ENCODE data around the gene ZNF222. TPM values are rescaled to one million over a fixed set of nuclear protein-coding genes. Genes with fewer than 3 reads are reported as not detected.

The ZNF222 gene
- 2.5 to 3.2 TPM (median 2.7 TPM) in 3 replicates for polyA plus RNA-seq
- polyA plus RNA-seq (2011; ENCODE audit: low read depth): 2.8 TPM
- polyA plus RNA-seq (2011; cell fraction: cytosol; rRNA removed): 1.9 and 2.8 TPM in 2 replicates
- 4.2 and 5.5 TPM in 2 replicates for polyA plus RNA-seq (2011; cell fraction: nucleus; rRNA removed)
- 2.3 and 3.2 TPM in 2 replicates for polyA plus RNA-seq (2012; ENCODE audit: low replicate concordance)
- polyA minus RNA-seq: 0.92 to 4.0 TPM in 2 of 3 replicates, not detected in the other
- polyA minus RNA-seq (2011; cell fraction: cytosol; rRNA and poly(A)+ RNA removed): not detected
- polyA minus RNA-seq (2011; cell fraction: nucleus; rRNA and poly(A)+ RNA removed): 0.32 and 1.3 TPM in 2 replicates

DNA sequence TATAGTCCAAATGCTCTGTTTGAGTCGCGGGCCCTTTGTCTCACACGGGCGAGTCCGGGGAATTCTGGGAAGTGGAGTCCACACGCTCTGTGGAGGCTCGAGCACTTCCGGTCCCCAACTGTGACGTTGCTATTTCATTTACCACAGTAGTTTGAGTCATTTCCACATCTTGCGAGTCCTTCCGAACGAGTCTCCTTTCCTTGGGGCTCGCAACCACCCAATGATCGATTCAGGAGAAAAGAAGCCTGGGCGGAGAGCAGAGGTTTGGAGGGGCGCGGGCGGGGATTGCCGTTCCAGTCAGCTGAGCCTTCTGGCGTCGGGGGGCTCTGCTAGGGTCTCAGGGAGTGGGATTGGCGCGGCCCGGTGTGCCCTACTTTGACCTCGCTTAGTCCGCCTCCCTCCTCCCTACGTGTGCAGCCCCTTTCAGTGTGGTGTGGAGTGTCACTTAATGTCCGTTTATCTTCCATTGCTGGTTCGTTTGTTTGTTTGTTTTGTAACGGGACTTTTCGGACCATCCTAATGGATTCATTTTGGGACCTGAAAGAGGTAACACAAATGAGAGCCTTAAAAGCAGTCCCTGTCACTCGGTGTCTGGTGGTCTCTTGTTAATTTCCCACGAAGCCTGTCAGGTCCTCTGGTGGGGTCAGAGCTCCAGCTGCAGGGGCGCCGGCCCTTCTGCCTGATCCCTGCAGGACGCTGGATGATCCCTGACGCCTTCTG, at the start of gene ZNF222:
ZNF222 (plus strand) TSS at position 163 of the 720 bp plus-strand sequence; CDS start at position 221, 58 bp downstream.
- no peaks in the 10 kb centered on the region for H3K79me2 ChIP-seq (ENCODE audit: control insufficient read depth, insufficient read depth, low read length)
- peak within 1 kb of the TSS; percentile 49 for H3K27ac ChIP-seq (ENCODE audit: control insufficient read depth, insufficient read depth, low read length)
- no peaks in the 10 kb centered on the region for H3K9me3 ChIP-seq (ENCODE audit: control insufficient read depth, low read depth, low read length)
- TF ChIP-seq EZH2 (IDR thresholded peaks at IDR 0.05; ENCODE audit: low read length): no peak
- TF ChIP-seq, protein P1, sequence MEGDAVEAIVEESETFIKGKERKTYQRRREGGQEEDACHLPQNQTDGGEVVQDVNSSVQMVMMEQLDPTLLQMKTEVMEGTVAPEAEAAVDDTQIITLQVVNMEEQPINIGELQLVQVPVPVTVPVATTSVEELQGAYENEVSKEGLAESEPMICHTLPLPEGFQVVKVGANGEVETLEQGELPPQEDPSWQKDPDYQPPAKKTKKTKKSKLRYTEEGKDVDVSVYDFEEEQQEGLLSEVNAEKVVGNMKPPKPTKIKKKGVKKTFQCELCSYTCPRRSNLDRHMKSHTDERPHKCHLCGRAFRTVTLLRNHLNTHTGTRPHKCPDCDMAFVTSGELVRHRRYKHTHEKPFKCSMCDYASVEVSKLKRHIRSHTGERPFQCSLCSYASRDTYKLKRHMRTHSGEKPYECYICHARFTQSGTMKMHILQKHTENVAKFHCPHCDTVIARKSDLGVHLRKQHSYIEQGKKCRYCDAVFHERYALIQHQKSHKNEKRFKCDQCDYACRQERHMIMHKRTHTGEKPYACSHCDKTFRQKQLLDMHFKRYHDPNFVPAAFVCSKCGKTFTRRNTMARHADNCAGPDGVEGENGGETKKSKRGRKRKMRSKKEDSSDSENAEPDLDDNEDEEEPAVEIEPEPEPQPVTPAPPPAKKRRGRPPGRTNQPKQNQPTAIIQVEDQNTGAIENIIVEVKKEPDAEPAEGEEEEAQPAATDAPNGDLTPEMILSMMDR (optimal IDR thresholded peaks at IDR 0.05 in 1 of 3, IDR thresholded peaks at IDR 0.05 in 1 of 3, conservative IDR thresholded peaks at IDR 0.05 in 1 of 3; ENCODE audit: extremely low read depth in 1 of 3, insufficient read depth in 2 of 3, low read length in 3 of 3): no peak
- FAIRE-seq (no peak), DNase-seq (ENCODE audit: low read depth, low spot score) (peak; percentile 15)
- H3K4me2 ChIP-seq (ENCODE audit: control insufficient read depth, extremely low read depth, insufficient read depth, low read depth, low read length): peak within 1 kb of the TSS; percentile 86
- no peaks in the 10 kb centered on the region for H4K20me1 ChIP-seq (ENCODE audit: control insufficient read depth, extremely low read depth, insufficient read depth, low read length)
- H3K4me1 ChIP-seq (ENCODE audit: control insufficient read depth, extremely low read depth, insufficient read depth, low read length): peaks cover 9% of the 10 kb centered on the region
- H3K9ac ChIP-seq (ENCODE audit: control insufficient read depth, extremely low read depth, insufficient read depth, low read length): peak within 1 kb of the TSS; percentile 77
- dilution Hi-C loops (cut with MboI; ENCODE audit: extremely low pct_ligation_motif_present, low sequenced_read_pairs): no loop called here
- H3K4me3 ChIP-seq (ENCODE audit: control insufficient read depth in 2 of 3, extremely low read depth in 1 of 3, insufficient read depth in 2 of 3, low read depth in 1 of 3, low read length in 3 of 3): peak within 1 kb of the TSS; percentile 86 to 97 (median 93)
- H3K27me3 ChIP-seq (ENCODE audit: control insufficient read depth, extremely low read depth, insufficient read depth, low read length): no peaks in the 10 kb centered on the region
- peak within 1 kb of the TSS; percentile 96 for H2AFZ ChIP-seq (ENCODE audit: control insufficient read depth, low read length)
- H3K36me3 ChIP-seq (ENCODE audit: control insufficient read depth in 2 of 2, extremely low read depth in 1 of 2, insufficient read depth in 2 of 2, low read length in 2 of 2): peaks cover 7 to 9% of the 10 kb centered on the region in 2 experiments
- H3K9me1 ChIP-seq (ENCODE audit: control insufficient read depth, extremely low read depth, insufficient read depth, low read length): peaks cover 2% of the 10 kb centered on the region

DNA sequence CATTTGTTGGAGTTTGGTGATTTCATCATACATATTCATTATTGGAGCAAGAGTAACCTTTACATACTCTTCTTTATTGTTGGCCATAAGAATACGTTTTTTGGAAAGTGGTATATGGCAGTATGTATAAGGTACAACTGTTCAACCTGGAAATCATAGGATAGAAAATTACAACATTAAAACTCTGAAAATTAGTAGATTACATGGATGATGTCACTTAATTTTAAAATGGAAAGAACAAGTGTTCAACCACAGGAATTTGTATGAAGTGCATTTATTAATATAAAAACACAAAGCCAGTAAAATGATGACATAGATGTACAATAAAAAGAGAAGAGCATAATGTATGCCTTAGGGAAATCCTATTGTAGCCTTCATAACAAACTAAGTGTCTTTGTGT, 48.4 kb upstream of the ZNF222 start:
- Histone ChIP-seq H3K4me3 (ENCODE audit: control insufficient read depth in 2 of 3, extremely low read depth in 1 of 3, insufficient read depth in 2 of 3, low read depth in 1 of 3, low read length in 3 of 3) (no peak overlapping the region), H3K9me3 (ENCODE audit: control insufficient read depth, low read depth, low read length) (peaks cover 6% of the 10 kb centered on the region), H3K79me2 (ENCODE audit: control insufficient read depth, insufficient read depth, low read length) (no peaks in the 10 kb centered on the region), H3K9ac (ENCODE audit: control insufficient read depth, extremely low read depth, insufficient read depth, low read length) (no peak overlapping the region), H3K4me2 (ENCODE audit: control insufficient read depth, extremely low read depth, insufficient read depth, low read depth, low read length) (no peak overlapping the region), H2AFZ (ENCODE audit: control insufficient read depth, low read length) (no peak overlapping the region), H3K27me3 (ENCODE audit: control insufficient read depth, extremely low read depth, insufficient read depth, low read length) (no peaks in the 10 kb centered on the region), H3K27ac (ENCODE audit: control insufficient read depth, insufficient read depth, low read length) (no peak overlapping the region), H3K9me1 (ENCODE audit: control insufficient read depth, extremely low read depth, insufficient read depth, low read length) (no peaks in the 10 kb centered on the region), H4K20me1 (ENCODE audit: control insufficient read depth, extremely low read depth, insufficient read depth, low read length) (no peaks in the 10 kb centered on the region), H3K36me3 (ENCODE audit: control insufficient read depth in 2 of 2, extremely low read depth in 1 of 2, insufficient read depth in 2 of 2, low read length in 2 of 2) (no peaks in the 10 kb centered on the region), H3K4me1 (ENCODE audit: control insufficient read depth, extremely low read depth, insufficient read depth, low read length) (no peaks in the 10 kb centered on the region)
- FAIRE-seq: no peak
- TF ChIP-seq EZH2 (IDR thresholded peaks at IDR 0.05; ENCODE audit: low read length): no peak
- TF ChIP-seq, protein P1 (optimal IDR thresholded peaks at IDR 0.05 in 1 of 3, IDR thresholded peaks at IDR 0.05 in 1 of 3, conservative IDR thresholded peaks at IDR 0.05 in 1 of 3; ENCODE audit: extremely low read depth in 1 of 3, insufficient read depth in 2 of 3, low read length in 3 of 3): no peak
- DNase-seq (ENCODE audit: low read depth, low spot score): no peak
- dilution Hi-C loops (cut with MboI; ENCODE audit: extremely low pct_ligation_motif_present, low sequenced_read_pairs): no loop called here

Measured in keratinocyte (primary cell).